ENCODE results near the gene RPSA. TPM values are rescaled to one million over a fixed set of nuclear protein-coding genes. Genes with fewer than 3 reads are reported as not detected.
A peak's percentile ranks its signal among the peaks of the same experiment; 100 is the strongest.
"Not testable (repeated sequence)": the region's sequence is repeated elsewhere in the genome, so short reads cannot be mapped to it uniquely, and the experiment has no call there.

Gene RPSA
- total RNA-seq, 4 donors from 2014 or later: 460 to 1,003 (median 843) TPM

DNA sequence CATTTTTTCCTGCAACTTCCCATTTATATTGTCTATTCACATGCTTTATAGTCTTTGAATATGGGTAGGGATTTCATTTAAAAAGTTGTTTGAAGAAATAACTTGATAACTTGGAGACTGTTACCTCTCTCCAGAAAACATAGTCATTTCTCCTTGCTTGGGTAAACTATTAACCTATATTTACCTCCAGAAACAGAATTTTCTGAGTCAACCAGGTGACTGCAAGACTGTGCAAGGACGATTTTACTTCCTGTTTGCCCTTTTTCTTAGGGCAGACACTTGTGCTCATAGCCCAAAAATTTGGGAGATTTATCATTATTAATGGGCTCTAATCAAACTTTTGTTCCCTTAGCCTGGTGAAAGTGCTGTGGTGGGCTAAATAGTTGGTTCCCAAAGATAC lies 46.6 kb downstream of the RPSA start:
- Histone ChIP-seq H3K9me3 (no peaks in the 10 kb centered on the region), H3K27ac (peak overlapping the region; percentile 29 to 66 (median 50)), H3K4me1 (peaks cover 0 to 32% (median 16%) of the 10 kb centered on the region in 4 donors), H3K4me3 (no peak overlapping the region), H3K27me3 (no peaks in the 10 kb centered on the region), H3K36me3 (no peaks in the 10 kb centered on the region)
- intact Hi-C loops (cut with DNase I; ENCODE audit: low total_unique reads) (loop anchor here (5.0 kb wide), 1 partner anchor 39 kb away; no protein-coding TSS in a partner anchor), in situ Hi-C loops (cut with MboI; ENCODE audit: low pct_ligation_motif_present in 1 of 4, low pct_unique_long_range_greater_than_20kb in 1 of 4, low sequenced_read_pairs in 3 of 4) (no loop called here)
- 21 to 40% methylated on average over 1 of the region's 1 CpG for WGBS, 2 donors (ENCODE audit: low coverage in 1 of 2)
- TF ChIP-seq, protein P1, sequence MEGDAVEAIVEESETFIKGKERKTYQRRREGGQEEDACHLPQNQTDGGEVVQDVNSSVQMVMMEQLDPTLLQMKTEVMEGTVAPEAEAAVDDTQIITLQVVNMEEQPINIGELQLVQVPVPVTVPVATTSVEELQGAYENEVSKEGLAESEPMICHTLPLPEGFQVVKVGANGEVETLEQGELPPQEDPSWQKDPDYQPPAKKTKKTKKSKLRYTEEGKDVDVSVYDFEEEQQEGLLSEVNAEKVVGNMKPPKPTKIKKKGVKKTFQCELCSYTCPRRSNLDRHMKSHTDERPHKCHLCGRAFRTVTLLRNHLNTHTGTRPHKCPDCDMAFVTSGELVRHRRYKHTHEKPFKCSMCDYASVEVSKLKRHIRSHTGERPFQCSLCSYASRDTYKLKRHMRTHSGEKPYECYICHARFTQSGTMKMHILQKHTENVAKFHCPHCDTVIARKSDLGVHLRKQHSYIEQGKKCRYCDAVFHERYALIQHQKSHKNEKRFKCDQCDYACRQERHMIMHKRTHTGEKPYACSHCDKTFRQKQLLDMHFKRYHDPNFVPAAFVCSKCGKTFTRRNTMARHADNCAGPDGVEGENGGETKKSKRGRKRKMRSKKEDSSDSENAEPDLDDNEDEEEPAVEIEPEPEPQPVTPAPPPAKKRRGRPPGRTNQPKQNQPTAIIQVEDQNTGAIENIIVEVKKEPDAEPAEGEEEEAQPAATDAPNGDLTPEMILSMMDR (IDR thresholded peaks at IDR 0.05): no peak
- no peak for TF ChIP-seq POLR2AphosphoS5 (IDR thresholded peaks at IDR 0.05)
- no peak for TF ChIP-seq EP300 (IDR thresholded peaks at IDR 0.05; ENCODE audit: low read depth)
- TF ChIP-seq POLR2A (IDR thresholded peaks at IDR 0.05): no peak
- no peak for DNase-seq

GRCh38 chr3:39453872-39454271 lies 47.4 kb downstream of the RPSA start:
- DNase-seq; in situ Hi-C loops (cut with MboI; ENCODE audit: low pct_ligation_motif_present in 1 of 4, low pct_unique_long_range_greater_than_20kb in 1 of 4, low sequenced_read_pairs in 3 of 4); H3K27me3 ChIP-seq; H3K36me3 ChIP-seq; H3K4me3 ChIP-seq; H3K9me3 ChIP-seq: not testable (repeated sequence)
- 70 to 86% methylated on average over 1 to 7 of the region's 7 CpGs for WGBS, 2 donors (ENCODE audit: low coverage in 1 of 2)
- Histone ChIP-seq H3K27ac (peak overlapping the region in 3 of 4 donors; percentile 29 to 66 (median 52)), H3K4me1 (peaks cover 0 to 26% (median 13%) of the 10 kb centered on the region in 4 donors)
- intact Hi-C loops (cut with DNase I; ENCODE audit: low total_unique reads): loop anchor here (5.0 kb wide), 1 partner anchor 38 kb away; no protein-coding TSS in a partner anchor

DNA sequence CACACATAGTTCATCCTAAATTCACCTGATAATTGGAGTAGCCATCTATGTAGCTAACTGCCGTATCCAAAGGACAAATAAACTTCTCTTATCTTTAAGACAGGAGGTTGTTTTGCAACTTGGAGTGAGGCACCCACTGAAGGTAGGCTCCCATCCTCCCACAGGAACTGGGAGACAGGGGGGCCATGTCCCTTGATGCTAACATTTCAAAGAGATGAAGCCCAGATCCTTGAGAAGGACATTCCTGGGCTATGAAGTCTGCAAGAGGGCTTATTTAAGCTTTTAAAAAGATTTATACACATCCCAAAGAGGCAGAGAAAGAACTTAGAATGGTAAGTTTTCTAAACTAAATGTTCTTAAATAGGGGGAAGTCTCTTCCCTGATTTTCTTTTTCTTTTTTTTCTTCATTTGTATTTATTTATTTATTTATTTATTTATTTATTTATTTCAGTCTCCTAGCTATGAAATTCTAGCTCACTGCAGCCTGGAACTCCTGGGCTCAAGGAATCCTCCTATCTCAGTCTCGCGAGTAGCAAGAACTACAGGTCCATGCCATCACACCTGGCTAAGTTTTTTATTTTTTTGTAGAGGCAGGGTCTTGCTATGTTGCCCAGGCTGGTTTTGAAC lies 48.2 kb downstream of the RPSA start:
- H3K4me3 ChIP-seq: no peak overlapping the region
- WGBS, 2 donors (ENCODE audit: low coverage in 1 of 2): 38 to 71% methylated on average over 1 to 3 of the region's 3 CpGs
- H3K27ac ChIP-seq: peak overlapping the region in 1 of 4 donors; percentile 52
- TF ChIP-seq POLR2A (IDR thresholded peaks at IDR 0.05): no peak
- TF ChIP-seq, protein P1 (IDR thresholded peaks at IDR 0.05): no peak
- no peaks in the 10 kb centered on the region for H3K36me3 ChIP-seq
- no peaks in the 10 kb centered on the region for H3K27me3 ChIP-seq
- peaks cover 0 to 24% (median 12%) of the 10 kb centered on the region in 4 donors for H3K4me1 ChIP-seq
- intact Hi-C loops (cut with DNase I; ENCODE audit: low total_unique reads): loop anchor here (5.0 kb wide), 1 partner anchor 38 kb away; no protein-coding TSS in a partner anchor
- no peak for DNase-seq
- no peaks in the 10 kb centered on the region for H3K9me3 ChIP-seq
- in situ Hi-C loops (cut with MboI; ENCODE audit: low pct_ligation_motif_present in 1 of 4, low pct_unique_long_range_greater_than_20kb in 1 of 4, low sequenced_read_pairs in 3 of 4): no loop called here

DNA sequence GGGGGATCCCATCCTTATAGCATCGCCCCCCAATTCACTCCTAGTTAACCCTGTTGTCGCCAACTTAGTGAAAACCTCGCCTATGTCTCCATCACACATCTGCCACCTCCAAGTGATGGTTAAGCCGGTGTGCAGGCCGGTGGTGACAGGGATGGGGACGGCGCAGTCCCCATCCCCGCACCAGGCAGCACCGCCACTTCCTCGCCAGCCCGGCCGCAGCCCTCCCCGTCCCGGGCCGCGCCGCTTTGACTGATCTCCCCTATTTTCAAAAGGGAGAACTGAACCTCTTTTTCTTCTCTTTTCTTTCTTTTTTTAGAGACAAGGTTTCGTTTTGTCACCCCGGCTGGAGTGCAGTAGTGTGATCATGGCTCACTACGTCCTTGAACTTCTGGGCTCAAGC lies 49.6 kb downstream of the RPSA start:
- DNase-seq: no peak
- WGBS, 2 donors (ENCODE audit: low coverage in 1 of 2): 95% methylated on average over 20 of the region's 20 CpGs; no CpG with 5 or more reads in 1 of the 2 donors
- Histone ChIP-seq H3K36me3 (no peaks in the 10 kb centered on the region), H3K27ac (no peak overlapping the region), H3K4me3 (no peak overlapping the region), H3K4me1 (peaks cover 0 to 24% (median 12%) of the 10 kb centered on the region in 4 donors), H3K9me3 (no peaks in the 10 kb centered on the region), H3K27me3 (no peaks in the 10 kb centered on the region)
- intact Hi-C loops (cut with DNase I; ENCODE audit: low total_unique reads) (no loop called here), in situ Hi-C loops (cut with MboI; ENCODE audit: low pct_ligation_motif_present in 1 of 4, low pct_unique_long_range_greater_than_20kb in 1 of 4, low sequenced_read_pairs in 3 of 4) (no loop called here)
- no peak for TF ChIP-seq POLR2AphosphoS5 (IDR thresholded peaks at IDR 0.05)
- TF ChIP-seq EP300 (IDR thresholded peaks at IDR 0.05; ENCODE audit: low read depth): no peak
- TF ChIP-seq POLR2A (IDR thresholded peaks at IDR 0.05): no peak
- TF ChIP-seq, protein P1 (IDR thresholded peaks at IDR 0.05): no peak

- DNase-seq: no peak
- H3K9me3 ChIP-seq: no peaks in the 10 kb centered on the region
- no peaks in the 10 kb centered on the region for H3K36me3 ChIP-seq
- intact Hi-C loops (cut with DNase I; ENCODE audit: low total_unique reads) (no loop called here), in situ Hi-C loops (cut with MboI; ENCODE audit: low pct_ligation_motif_present in 1 of 4, low pct_unique_long_range_greater_than_20kb in 1 of 4, low sequenced_read_pairs in 3 of 4) (no loop called here)
- no peak overlapping the region for H3K27ac ChIP-seq
- TF ChIP-seq POLR2A (IDR thresholded peaks at IDR 0.05): no peak
- no peak for TF ChIP-seq POLR2AphosphoS5 (IDR thresholded peaks at IDR 0.05)
- TF ChIP-seq, protein P1 (IDR thresholded peaks at IDR 0.05): no peak
- no peak for TF ChIP-seq EP300 (IDR thresholded peaks at IDR 0.05; ENCODE audit: low read depth)
- WGBS, 2 donors (ENCODE audit: low coverage in 1 of 2): 72 to 84% methylated on average over 7 to 9 of the region's 9 CpGs
- H3K4me1 ChIP-seq: peaks cover 0 to 21% (median 12%) of the 10 kb centered on the region in 4 donors
- no peak overlapping the region for H3K4me3 ChIP-seq
- no peaks in the 10 kb centered on the region for H3K27me3 ChIP-seq
These were observed 50.8 kb downstream of the RPSA start for GRCh38 chr3:39457361-39457760.

- H3K4me3 ChIP-seq; DNase-seq; H3K9me3 ChIP-seq; H3K4me1 ChIP-seq; in situ Hi-C loops (cut with MboI; ENCODE audit: low pct_ligation_motif_present in 1 of 4, low pct_unique_long_range_greater_than_20kb in 1 of 4, low sequenced_read_pairs in 3 of 4); intact Hi-C loops (cut with DNase I; ENCODE audit: low total_unique reads); H3K27ac ChIP-seq; H3K27me3 ChIP-seq; H3K36me3 ChIP-seq: not testable (repeated sequence)
- WGBS, 2 donors (ENCODE audit: low coverage in 1 of 2): 75 to 100% methylated on average over 3 to 5 of the region's 5 CpGs
These were observed 52.1 kb downstream of the RPSA start for GRCh38 chr3:39458579-39458978.

Measured in transverse colon (tissue), 4 donors.